CD14-positive monocyte (primary cell): ENCODE measurements around the gene CYP4B1. TPM values are rescaled to one million over a fixed set of nuclear protein-coding genes. Genes with fewer than 3 reads are reported as not detected.

Experiments used
- DNase-seq, 3 donors: peaks; one replicate each; pipeline ENCODE4 v3.0.0-alpha.2; 2011 to 2022
- H2AFZ ChIP-seq: 2 replicates; pipeline ENCODE4 v1.6.0; 2012; ENCODE audit warnings: mild to moderate bottlenecking, low read depth, low read length, inconsistent platforms; ENCODE audit not compliant: insufficient read depth, poor library complexity, severe bottlenecking
- H3K27ac ChIP-seq, 2 donors: 1 replicate in 1 of 2; 2 replicates in 1 of 2; pipeline ENCODE4 v1.5.1; 2012 to 2013; ENCODE audit warnings: low read length in 2 of 2, control low read depth in 1 of 2, inconsistent platforms in 1 of 2, low read depth in 1 of 2, mild to moderate bottlenecking in 1 of 2
- H3K27me3 ChIP-seq, 2 donors: one replicate each; pipeline versions ENCODE4 v1.6.0 to v1.6.1; 2011 to 2013; ENCODE audit warnings: low read length in 2 of 2; ENCODE audit not compliant: control insufficient read depth in 2 of 2, insufficient read depth in 2 of 2
- H3K36me3 ChIP-seq, 2 donors: replicated peaks in 1 of 2; 1 replicate in 1 of 2; 2 replicates in 1 of 2; pipeline versions ENCODE4 v1.5.1 to v1.6.1; 2012 to 2013; ENCODE audit warnings: low read length in 2 of 2, control low read depth in 1 of 2, inconsistent platforms in 1 of 2, mild to moderate bottlenecking in 1 of 2; ENCODE audit not compliant: insufficient read depth in 2 of 2, control insufficient read depth in 1 of 2
- H3K4me1 ChIP-seq, 2 donors: 1 replicate in 1 of 2; 2 replicates in 1 of 2; pipeline versions ENCODE4 v1.5.1 to v1.6.1; 2012 to 2013; ENCODE audit warnings: low read length in 2 of 2, control low read depth in 1 of 2, inconsistent platforms in 1 of 2, mild to moderate bottlenecking in 1 of 2, moderate library complexity in 1 of 2; ENCODE audit not compliant: insufficient read depth in 2 of 2, control insufficient read depth in 1 of 2
- H3K4me2 ChIP-seq: replicated peaks from 2 replicates; pipeline ENCODE3; 2012; ENCODE audit warnings: low read length, moderate library complexity, mild to moderate bottlenecking; ENCODE audit not compliant: poor library complexity, severe bottlenecking; ENCODE audit errors: extremely low read depth
- H3K4me3 ChIP-seq, 3 experiments: fragments of 200-600 bp in 1 of 3; sonication (generic) in 1 of 3; replicated peaks in 1 of 3; 1 replicate in 2 of 3; 2 replicates in 1 of 3; pipeline ENCODE4 v1.5.1; 2011 to 2013; ENCODE audit warnings: low read length in 3 of 3, mild to moderate bottlenecking in 3 of 3, control low read depth in 2 of 3, low read depth in 2 of 3, inconsistent platforms in 1 of 3, moderate library complexity in 1 of 3
- H3K79me2 ChIP-seq: 2 replicates; pipeline ENCODE4 v1.6.0; 2012; ENCODE audit warnings: mild to moderate bottlenecking, control low read depth, inconsistent platforms, low read length, moderate library complexity; ENCODE audit not compliant: insufficient read depth
- H3K9ac ChIP-seq: 2 replicates; pipeline ENCODE4 v1.6.0; 2017; ENCODE audit warnings: low read length, mild to moderate bottlenecking; ENCODE audit not compliant: insufficient read depth, poor library complexity, severe bottlenecking
- H3K9me3 ChIP-seq, 2 donors: replicated peaks in 1 of 2; 1 replicate in 1 of 2; 2 replicates in 1 of 2; pipeline versions ENCODE4 v1.5.1 to v1.6.1; 2012 to 2013; ENCODE audit warnings: low read length in 2 of 2, control low read depth in 1 of 2; ENCODE audit not compliant: control insufficient read depth in 1 of 2, insufficient read depth in 1 of 2
- H4K20me1 ChIP-seq: 2 replicates; pipeline ENCODE4 v1.6.0; 2012; ENCODE audit warnings: mild to moderate bottlenecking, low read length, control low read depth, moderate library complexity; ENCODE audit not compliant: insufficient read depth
- H3K27ac Mint-ChIP-seq, 7 donors: one replicate each; pipeline ENCODE4 v1.8.0; 2020; ENCODE audit warnings: mild to moderate bottlenecking in 7 of 7, mixed read lengths in 7 of 7, moderate library complexity in 6 of 7, inconsistent platforms in 2 of 7
- H3K27me3 Mint-ChIP-seq, 3 donors: one replicate each; pipeline ENCODE4 v1.8.0; 2021 to 2022; ENCODE audit warnings: low read depth in 3 of 3, mild to moderate bottlenecking in 3 of 3, mixed read lengths in 3 of 3, moderate library complexity in 3 of 3, inconsistent platforms in 1 of 3
- H3K36me3 Mint-ChIP-seq, 2 donors: one replicate each; pipeline ENCODE4 v1.8.0; 2020; ENCODE audit warnings: mixed read lengths in 2 of 2, inconsistent platforms in 1 of 2, mild to moderate bottlenecking in 1 of 2
- H3K4me1 Mint-ChIP-seq: one replicate; pipeline ENCODE4 v1.8.0; 2020; ENCODE audit warnings: mild to moderate bottlenecking, mixed read lengths
- H3K4me3 Mint-ChIP-seq, 2 donors: one replicate each; pipeline ENCODE4 v1.8.0; 2020; ENCODE audit warnings: mild to moderate bottlenecking in 2 of 2, mixed read lengths in 2 of 2, moderate library complexity in 1 of 2
- H3K9me3 Mint-ChIP-seq, 7 donors: one replicate each; pipeline ENCODE4 v1.8.0; 2020 to 2022; ENCODE audit warnings: mixed read lengths in 7 of 7, mild to moderate bottlenecking in 6 of 7, moderate library complexity in 6 of 7, inconsistent platforms in 2 of 7
- whole genome bisulfite sequencing: methylation state at CpG from one replicate; pipeline ENCODE4 v1.1.5; 2013; ENCODE audit warnings: missing lambda C conversion rate; ENCODE audit not compliant: insufficient coverage; 5-methylcytosine and 5-hydroxymethylcytosine counted together
- intact Hi-C, 2 donors: fragments of 100-400 bp; cut with micrococcal nuclease; formaldehyde crosslinking; loops; one replicate each; pipeline versions ENCODE4 v1.15.0 to v1.15.1; 2023
- polyA plus RNA-seq, 3 donors: library from polyadenylated mRNA; depleted of rRNA in 1 of 3; unstranded in 2 of 3; stranded (reverse) in 1 of 3; fragments of 300-500 nt in 2 of 3; fragments of >200 nt in 1 of 3; fragmentation: Illumina TruSeq in 2 of 3; gene quantifications; 1 replicate in 2 of 3; 2 replicates in 1 of 3; pipeline ENCODE4 v1.2.3, GENCODE V29; 2012 to 2021
- TF ChIP-seq, protein P1 (sequence below): fragments of 200-600 bp; IDR thresholded peaks from one replicate; pipeline ENCODE4 v1.8.0; 2022; ENCODE audit warnings: antibody characterized with exemption, mild to moderate bottlenecking

Gene CYP4B1
- polyA plus RNA-seq, 3 donors, result not detected

DNA sequence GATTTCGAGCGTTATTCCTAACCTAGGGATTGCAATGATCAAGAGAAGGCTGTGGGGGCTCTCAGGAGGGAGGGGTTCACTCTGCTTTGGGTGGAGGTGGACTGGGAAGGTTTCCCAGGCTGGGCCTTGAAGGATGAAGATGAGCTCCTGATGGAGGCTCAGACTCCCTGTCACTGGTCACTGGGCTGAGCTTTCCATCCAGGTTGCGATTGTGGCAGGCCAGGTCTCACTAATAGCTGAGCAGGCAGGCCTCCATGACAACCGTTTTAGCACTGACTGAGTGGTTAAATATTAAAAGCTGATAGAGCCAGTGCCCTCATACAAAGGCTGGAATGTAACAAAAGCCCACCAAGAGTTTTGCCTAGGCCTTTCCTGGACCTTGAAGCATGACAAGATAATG is 43.7 kb upstream of the CYP4B1 start:
- Histone ChIP-seq H3K4me3 (no peak overlapping the region), H3K9me3 (no peaks in the 10 kb centered on the region), H3K4me1 (no peaks in the 10 kb centered on the region), H4K20me1 (no peaks in the 10 kb centered on the region), H3K79me2 (no peaks in the 10 kb centered on the region), H3K27me3 (no peaks in the 10 kb centered on the region), H3K27ac (no peak overlapping the region), H2AFZ (no peak overlapping the region), H3K4me2 (no peak overlapping the region), H3K9ac (no peak overlapping the region), H3K36me3 (no peaks in the 10 kb centered on the region)
- TF ChIP-seq, protein P1, sequence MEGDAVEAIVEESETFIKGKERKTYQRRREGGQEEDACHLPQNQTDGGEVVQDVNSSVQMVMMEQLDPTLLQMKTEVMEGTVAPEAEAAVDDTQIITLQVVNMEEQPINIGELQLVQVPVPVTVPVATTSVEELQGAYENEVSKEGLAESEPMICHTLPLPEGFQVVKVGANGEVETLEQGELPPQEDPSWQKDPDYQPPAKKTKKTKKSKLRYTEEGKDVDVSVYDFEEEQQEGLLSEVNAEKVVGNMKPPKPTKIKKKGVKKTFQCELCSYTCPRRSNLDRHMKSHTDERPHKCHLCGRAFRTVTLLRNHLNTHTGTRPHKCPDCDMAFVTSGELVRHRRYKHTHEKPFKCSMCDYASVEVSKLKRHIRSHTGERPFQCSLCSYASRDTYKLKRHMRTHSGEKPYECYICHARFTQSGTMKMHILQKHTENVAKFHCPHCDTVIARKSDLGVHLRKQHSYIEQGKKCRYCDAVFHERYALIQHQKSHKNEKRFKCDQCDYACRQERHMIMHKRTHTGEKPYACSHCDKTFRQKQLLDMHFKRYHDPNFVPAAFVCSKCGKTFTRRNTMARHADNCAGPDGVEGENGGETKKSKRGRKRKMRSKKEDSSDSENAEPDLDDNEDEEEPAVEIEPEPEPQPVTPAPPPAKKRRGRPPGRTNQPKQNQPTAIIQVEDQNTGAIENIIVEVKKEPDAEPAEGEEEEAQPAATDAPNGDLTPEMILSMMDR, result no peak
- Mint-ChIP-seq H3K27ac (no peak overlapping the region), H3K27me3 (peaks cover 7 to 32% (median 11%) of the 10 kb centered on the region in 3 donors), H3K4me3 (no peak overlapping the region), H3K36me3 (no peaks in the 10 kb centered on the region), H3K9me3 (peaks cover 0 to 3% (median 0%) of the 10 kb centered on the region in 7 donors), H3K4me1 (no peaks in the 10 kb centered on the region)
- intact Hi-C loops, result no loop called here
- DNase-seq, result no peak
- WGBS, result 85% methylated on average over 4 of the region's 4 CpGs

DNA sequence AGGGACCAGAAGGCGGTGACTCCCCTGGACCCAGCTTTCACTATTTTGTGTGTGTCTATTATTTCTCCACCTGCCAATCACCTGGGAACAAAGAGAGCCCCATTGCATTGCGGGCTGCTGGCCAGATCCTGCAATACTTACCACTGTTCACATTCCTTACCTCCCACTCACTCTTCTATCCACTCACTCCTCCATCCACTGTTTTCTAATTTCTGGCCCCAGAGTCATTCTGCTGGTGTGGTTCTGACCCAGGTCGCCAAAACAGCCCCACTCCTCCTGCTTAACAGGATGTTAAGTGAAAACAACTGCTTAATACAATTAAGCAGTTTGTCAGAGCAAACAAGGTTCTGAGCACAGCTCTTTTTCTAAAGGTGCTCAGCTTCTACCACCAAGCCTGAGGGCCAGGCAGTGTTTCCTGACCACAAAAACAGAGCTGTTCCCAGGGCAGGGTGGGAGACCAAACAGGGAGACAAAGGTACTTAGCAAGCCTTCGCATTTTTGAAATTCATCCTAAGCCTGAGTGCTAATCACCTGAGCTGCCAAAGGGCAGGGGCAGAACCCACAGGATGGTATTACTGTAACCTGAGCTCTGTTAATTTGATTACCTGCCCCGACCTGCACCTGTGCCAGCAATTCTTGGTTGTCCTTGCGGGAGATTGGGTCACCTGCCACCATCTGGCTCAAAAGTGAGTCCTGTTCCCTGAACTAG is 41.4 kb upstream of the CYP4B1 start:
- no peaks in the 10 kb centered on the region for H3K9me3 ChIP-seq
- Mint-ChIP-seq H3K27ac (no peak overlapping the region), H3K36me3 (no peaks in the 10 kb centered on the region), H3K4me1 (no peaks in the 10 kb centered on the region), H3K27me3 (peaks cover 9 to 28% (median 14%) of the 10 kb centered on the region in 3 donors), H3K9me3 (peaks cover 0 to 8% (median 3%) of the 10 kb centered on the region in 7 donors), H3K4me3 (no peak overlapping the region)
- DNase-seq, result no peak
- H3K9ac ChIP-seq, result no peak overlapping the region
- intact Hi-C loops, result no loop called here
- no peak overlapping the region for H3K4me2 ChIP-seq
- no peaks in the 10 kb centered on the region for H3K79me2 ChIP-seq
- no peaks in the 10 kb centered on the region for H4K20me1 ChIP-seq
- H3K27me3 ChIP-seq, result no peaks in the 10 kb centered on the region
- no peak overlapping the region for H2AFZ ChIP-seq
- H3K4me1 ChIP-seq, result no peaks in the 10 kb centered on the region
- no peak overlapping the region for H3K4me3 ChIP-seq
- no peak overlapping the region for H3K27ac ChIP-seq
- WGBS, result 78% methylated on average over 4 of the region's 6 CpGs
- TF ChIP-seq, protein P1, result no peak
- no peaks in the 10 kb centered on the region for H3K36me3 ChIP-seq
